SK-N-SH treated with all-trans-retinoic acid at 6 μM for 48 hours (cell line): ENCODE measurements around the gene CFAP45.

Experiments used
- ARNTL ChIP-seq: fragments of 450-650 bp; formaldehyde crosslinking; IDR thresholded peaks from 2 replicates; pipeline ENCODE4 v1.5.0; 2020; ENCODE audit warnings: low read depth, mild to moderate bottlenecking, moderate library complexity, borderline replicate concordance
- ESRRG ChIP-seq: fragments of 250-450 bp; sonication (Bioruptor Pico); IDR thresholded peaks from 2 replicates; pipeline ENCODE4 v1.6.1; 2021; ENCODE audit warnings: mild to moderate bottlenecking
- RARB ChIP-seq: fragments of 250-450 bp; sonication (Bioruptor Pico); IDR thresholded peaks from 2 replicates; pipeline ENCODE4 v1.8.0; 2021; ENCODE audit warnings: mild to moderate bottlenecking, moderate library complexity
- SNAI2 ChIP-seq: fragments of 250-450 bp; sonication (Bioruptor Pico); IDR thresholded peaks from 2 replicates; pipeline ENCODE4 v1.5.0; 2020; ENCODE audit warnings: mild to moderate bottlenecking, moderate library complexity
- ZNF70 ChIP-seq: fragments of 450-650 bp; formaldehyde crosslinking; IDR thresholded peaks from 2 replicates; pipeline ENCODE4 v1.5.0; 2020; ENCODE audit warnings: mild to moderate bottlenecking, moderate library complexity
- ZNF8 ChIP-seq: fragments of 450-650 bp; formaldehyde crosslinking; IDR thresholded peaks from 2 replicates; pipeline ENCODE4 v1.5.0; 2020; ENCODE audit warnings: mild to moderate bottlenecking, moderate library complexity
- TF ChIP-seq, protein P1 (sequence below): fragments of 250-450 bp; sonication (Bioruptor Pico); IDR thresholded peaks from 2 replicates; pipeline ENCODE4 v1.8.0; 2020; ENCODE audit warnings: mild to moderate bottlenecking, moderate library complexity, borderline replicate concordance

DNA sequence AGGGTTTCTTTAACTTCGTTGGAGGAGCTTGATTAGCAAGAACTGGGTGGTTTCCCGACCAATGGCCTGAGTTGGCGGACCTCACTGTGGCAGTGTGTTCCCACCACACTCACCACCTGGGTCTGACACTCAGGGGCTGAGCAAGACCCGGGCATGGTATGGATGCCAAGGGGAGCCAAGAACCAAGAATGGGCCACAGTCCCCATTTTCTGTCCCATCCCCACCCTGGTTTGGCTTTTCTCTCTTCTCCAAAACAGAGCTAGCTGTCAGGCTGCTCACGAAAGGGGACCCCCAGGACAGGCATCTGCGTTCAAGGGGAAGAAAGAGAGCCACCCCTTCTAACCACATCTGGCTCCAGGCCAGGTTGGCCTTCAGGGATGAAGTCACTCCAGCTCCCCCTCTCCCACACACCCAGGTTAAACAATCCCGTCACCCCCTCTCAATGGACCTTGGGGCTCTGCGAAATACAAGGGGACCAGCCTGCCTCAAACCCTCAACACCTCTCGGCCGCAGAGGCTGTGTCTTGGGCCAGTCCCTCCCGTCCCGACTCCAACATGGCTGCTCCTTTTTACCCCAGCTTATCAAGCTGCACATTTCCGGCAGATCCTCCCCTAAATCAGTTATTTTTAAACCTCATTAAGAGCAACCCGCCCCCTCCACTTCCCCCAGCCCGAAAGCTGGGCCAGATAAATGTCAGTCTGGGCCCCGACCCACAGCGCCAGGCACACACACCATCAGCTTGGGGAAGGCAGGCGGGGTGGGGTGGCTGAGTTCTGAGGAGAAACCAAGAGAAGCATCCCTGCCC, 21.9 kb upstream of the CFAP45 start:
- TF ChIP-seq, protein P1, sequence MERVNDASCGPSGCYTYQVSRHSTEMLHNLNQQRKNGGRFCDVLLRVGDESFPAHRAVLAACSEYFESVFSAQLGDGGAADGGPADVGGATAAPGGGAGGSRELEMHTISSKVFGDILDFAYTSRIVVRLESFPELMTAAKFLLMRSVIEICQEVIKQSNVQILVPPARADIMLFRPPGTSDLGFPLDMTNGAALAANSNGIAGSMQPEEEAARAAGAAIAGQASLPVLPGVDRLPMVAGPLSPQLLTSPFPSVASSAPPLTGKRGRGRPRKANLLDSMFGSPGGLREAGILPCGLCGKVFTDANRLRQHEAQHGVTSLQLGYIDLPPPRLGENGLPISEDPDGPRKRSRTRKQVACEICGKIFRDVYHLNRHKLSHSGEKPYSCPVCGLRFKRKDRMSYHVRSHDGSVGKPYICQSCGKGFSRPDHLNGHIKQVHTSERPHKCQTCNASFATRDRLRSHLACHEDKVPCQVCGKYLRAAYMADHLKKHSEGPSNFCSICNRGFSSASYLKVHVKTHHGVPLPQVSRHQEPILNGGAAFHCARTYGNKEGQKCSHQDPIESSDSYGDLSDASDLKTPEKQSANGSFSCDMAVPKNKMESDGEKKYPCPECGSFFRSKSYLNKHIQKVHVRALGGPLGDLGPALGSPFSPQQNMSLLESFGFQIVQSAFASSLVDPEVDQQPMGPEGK = no peak
- TF ChIP-seq ESRRG (CRISPR knock-in tag) (no peak), ZNF8 (CRISPR knock-in tag) (no peak), SNAI2 (no peak), ZNF70 (CRISPR knock-in tag) (no peak), RARB (CRISPR knock-in tag) (no peak), ARNTL (no peak)
